Mammary epithelial cell (primary cell): ENCODE data around the gene SHB.

Experiments
- EZH2 ChIP-seq: IDR thresholded peaks from 2 replicates; pipeline ENCODE4 v1.6.1; 2012; ENCODE audit warnings: low read length, inconsistent platforms, borderline replicate concordance
- TF ChIP-seq, protein P1 (sequence below), 2 donors: IDR thresholded peaks in 1 of 2; conservative IDR thresholded peaks in 1 of 2; 2 replicates each; pipeline ENCODE4 v1.5.1; 2011 to 2012; ENCODE audit warnings: inconsistent platforms in 2 of 2, low read length in 2 of 2, mild to moderate bottlenecking in 2 of 2, control low read depth in 1 of 2, low read depth in 1 of 2; ENCODE audit not compliant: insufficient read depth in 1 of 2; ENCODE audit errors: extremely low read depth in 1 of 2

DNA sequence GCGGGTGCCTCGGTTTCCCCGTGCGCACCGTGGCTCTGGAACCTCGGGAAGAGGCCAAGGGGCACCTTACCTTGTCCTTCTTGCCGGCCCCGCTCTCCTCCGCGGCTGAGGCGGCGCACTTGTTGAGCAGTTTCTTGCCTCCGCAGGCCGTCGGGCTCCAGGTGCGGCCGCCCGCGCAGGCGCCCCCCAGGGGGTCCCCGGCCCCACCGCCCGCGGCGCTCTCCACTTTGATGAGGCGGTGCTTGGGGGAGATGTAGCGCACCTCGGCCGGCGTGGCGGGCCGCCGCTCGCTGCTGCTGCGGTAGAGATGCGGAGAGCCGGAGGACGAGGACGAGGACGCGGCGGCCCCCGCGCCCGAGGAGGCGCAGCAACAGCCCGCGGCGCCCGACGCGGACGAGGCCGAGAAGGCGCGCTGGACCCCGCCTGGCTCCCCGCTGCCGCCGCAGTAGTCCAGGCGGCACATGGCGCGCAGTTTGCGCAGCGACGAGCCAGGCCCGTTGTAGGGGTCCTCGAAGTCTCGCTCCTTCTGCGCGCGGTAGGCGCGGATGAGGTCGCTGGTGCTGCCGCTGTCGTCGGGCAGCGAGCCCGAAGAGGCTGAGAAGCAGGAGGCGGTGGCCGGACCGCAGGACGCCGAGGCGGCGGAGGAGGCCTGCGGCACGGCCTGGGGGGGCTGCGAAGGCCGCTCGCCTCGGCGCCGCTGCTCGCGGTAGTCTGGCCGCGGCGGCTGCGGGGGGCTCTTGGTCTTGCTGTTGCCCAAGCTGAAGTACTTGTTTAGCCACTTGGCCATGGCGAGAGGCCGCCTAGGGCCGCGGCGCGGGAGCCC lies 957 bp downstream of the SHB start:
- TF ChIP-seq, protein P1, sequence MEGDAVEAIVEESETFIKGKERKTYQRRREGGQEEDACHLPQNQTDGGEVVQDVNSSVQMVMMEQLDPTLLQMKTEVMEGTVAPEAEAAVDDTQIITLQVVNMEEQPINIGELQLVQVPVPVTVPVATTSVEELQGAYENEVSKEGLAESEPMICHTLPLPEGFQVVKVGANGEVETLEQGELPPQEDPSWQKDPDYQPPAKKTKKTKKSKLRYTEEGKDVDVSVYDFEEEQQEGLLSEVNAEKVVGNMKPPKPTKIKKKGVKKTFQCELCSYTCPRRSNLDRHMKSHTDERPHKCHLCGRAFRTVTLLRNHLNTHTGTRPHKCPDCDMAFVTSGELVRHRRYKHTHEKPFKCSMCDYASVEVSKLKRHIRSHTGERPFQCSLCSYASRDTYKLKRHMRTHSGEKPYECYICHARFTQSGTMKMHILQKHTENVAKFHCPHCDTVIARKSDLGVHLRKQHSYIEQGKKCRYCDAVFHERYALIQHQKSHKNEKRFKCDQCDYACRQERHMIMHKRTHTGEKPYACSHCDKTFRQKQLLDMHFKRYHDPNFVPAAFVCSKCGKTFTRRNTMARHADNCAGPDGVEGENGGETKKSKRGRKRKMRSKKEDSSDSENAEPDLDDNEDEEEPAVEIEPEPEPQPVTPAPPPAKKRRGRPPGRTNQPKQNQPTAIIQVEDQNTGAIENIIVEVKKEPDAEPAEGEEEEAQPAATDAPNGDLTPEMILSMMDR (conservative IDR thresholded peaks at IDR 0.05 in 1 of 2, IDR thresholded peaks at IDR 0.05 in 1 of 2; ENCODE audit: extremely low read depth in 1 of 2, insufficient read depth in 1 of 2, low read depth in 1 of 2, low read length in 2 of 2), result no peak
- TF ChIP-seq EZH2, result no peak
